AG04449 (cell line): Measurements from ENCODE around the gene PCNA.
A peak's percentile ranks its signal among the peaks of the same experiment; 100 is the strongest.

Experiments used
- CTCF ChIA-PET: fragments of 350-600 bp; formaldehyde crosslinking; extraction: SDS; loops from one replicate; lab custom pipeline; 2021; ENCODE audit warnings: antibody characterized with exemption; lab: Yijun Ruan, JAX
- POLR2A ChIA-PET: fragments of 400-600, 350-600 bp; formaldehyde crosslinking; extraction: SDS; loops from one replicate; lab custom pipeline; 2020; ENCODE audit warnings: antibody characterized with exemption, inconsistent platforms; lab: Yijun Ruan, JAX
- DNase-seq: peaks from one replicate; pipeline ENCODE4 v3.0.0-alpha.2; 2010; ENCODE audit warnings: low read depth, low spot score
- H3K4me3 ChIP-seq: 2 replicates; pipeline ENCODE4 v1.5.1; 2011; ENCODE audit warnings: low read depth, mild to moderate bottlenecking, control low read depth, low read length
- TF ChIP-seq, protein P1 (sequence below): IDR thresholded peaks from one replicate; pipeline ENCODE4 v1.5.1; 2011; ENCODE audit warnings: mild to moderate bottlenecking, moderate library complexity, low read length, control low read depth, inconsistent platforms; ENCODE audit not compliant: insufficient read depth; ENCODE audit errors: missing control alignments

PCNA gene

DNA sequence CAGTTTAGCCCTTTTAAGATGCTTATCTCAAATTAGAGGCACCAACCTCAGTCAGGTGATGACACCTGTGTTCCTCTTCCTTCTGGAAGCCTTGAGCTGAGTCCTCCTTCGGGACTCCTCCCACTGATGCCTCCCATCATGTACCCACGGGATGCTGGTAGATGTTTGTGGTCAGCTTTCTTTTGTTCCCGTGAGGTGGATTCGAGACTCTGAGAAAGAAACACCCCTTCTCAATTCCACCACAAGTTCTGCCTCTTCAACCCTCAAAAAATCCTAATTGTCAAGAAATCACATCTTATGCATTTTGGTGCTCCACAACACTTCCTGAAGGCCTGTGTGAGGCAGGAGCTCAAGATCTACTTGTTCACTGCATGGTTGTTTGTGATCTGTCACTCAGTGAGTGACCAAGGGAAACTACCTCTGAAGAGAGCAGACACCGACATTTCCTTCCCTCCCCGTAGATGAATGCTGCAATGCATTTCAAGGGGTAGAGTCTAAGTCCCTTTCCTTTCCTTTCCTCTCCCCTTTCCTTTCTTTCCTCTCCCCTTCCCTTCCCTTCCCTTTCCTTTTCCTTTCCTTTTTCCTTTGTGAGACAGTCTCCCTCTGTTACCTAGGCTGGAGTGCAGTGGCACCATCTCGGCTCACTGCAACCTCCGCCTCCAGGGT is 50.5 kb downstream of the PCNA start:
- TF ChIP-seq, protein P1, sequence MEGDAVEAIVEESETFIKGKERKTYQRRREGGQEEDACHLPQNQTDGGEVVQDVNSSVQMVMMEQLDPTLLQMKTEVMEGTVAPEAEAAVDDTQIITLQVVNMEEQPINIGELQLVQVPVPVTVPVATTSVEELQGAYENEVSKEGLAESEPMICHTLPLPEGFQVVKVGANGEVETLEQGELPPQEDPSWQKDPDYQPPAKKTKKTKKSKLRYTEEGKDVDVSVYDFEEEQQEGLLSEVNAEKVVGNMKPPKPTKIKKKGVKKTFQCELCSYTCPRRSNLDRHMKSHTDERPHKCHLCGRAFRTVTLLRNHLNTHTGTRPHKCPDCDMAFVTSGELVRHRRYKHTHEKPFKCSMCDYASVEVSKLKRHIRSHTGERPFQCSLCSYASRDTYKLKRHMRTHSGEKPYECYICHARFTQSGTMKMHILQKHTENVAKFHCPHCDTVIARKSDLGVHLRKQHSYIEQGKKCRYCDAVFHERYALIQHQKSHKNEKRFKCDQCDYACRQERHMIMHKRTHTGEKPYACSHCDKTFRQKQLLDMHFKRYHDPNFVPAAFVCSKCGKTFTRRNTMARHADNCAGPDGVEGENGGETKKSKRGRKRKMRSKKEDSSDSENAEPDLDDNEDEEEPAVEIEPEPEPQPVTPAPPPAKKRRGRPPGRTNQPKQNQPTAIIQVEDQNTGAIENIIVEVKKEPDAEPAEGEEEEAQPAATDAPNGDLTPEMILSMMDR, result no peak
- no peak overlapping the region for H3K4me3 ChIP-seq
- CTCF ChIA-PET, result interaction anchor here (2.0 kb wide), 1 partner anchor 12 kb away, joined by 8 read pairs; no protein-coding TSS in a partner anchor
- POLR2A ChIA-PET, result no interaction called here
- no peak for DNase-seq

DNA sequence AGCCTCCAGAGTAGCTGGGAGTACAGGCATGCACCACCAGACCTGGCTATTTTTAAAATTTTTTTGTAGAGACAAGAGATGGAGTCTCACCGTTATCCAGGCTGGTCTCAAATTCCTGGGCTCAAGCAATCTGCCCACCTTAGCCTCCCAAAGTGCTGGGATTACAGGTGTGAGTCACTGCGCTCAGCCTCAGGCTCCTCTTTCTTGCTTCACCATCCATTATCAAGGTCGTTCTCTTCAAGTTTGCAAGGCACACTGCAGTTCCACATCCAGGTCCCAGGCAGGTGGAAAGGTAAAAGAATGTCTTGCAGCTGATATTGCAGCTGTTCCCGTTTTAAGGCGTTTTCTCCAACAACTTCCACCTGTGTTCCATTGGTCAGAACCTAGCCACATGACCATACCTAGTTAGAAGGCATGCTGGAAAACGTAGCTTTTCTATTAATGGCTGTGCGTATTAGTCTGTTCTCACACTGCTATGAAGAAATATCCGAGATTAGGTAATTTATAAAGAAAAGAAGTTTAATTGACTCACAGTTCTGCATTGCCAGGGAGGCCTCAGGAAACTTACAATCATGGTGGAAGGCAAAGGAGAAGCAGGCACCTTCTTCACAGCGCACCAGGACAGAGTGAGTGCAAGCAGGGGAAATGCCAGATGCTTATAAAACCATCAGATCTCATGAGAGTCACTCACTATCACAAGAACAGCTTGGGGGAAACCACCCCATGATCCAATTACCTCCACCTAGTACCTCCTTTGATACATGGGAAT is 51.7 kb downstream of the PCNA start:
- TF ChIP-seq, protein P1, result no peak
- POLR2A ChIA-PET, result no interaction called here
- no peak overlapping the region for H3K4me3 ChIP-seq
- DNase-seq, result no peak
- CTCF ChIA-PET, result interaction anchor here (0.6 to 2.0 kb wide), 2 partner anchors 11 to 327 kb away, joined by 4 to 8 read pairs; no protein-coding TSS in a partner anchor

DNA sequence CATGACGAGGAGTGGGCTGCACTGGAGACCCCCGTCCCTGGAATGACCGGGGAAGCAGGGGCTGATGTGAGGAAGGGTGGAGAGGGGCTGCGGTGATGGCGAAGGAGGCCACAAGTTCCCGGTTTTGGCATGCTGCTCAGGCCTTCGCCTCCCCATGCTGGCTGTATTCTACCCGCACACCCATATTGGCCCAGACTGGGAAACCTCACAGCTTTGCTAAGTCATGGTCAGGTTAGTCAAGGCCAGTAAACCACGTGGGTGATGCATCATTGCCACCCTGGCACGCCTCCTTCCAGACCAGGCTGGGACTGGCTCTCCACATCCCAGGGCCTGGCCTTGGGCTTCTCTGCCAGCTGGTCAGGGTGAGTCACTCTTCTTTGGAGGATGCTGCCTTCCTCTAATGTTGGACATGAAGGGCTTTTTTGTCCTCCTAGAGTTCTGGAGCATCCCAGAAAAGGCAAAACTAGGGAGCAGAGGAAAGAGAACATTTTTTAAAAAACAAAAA is 53.8 kb downstream of the PCNA start:
- H3K4me3 ChIP-seq, result no peak overlapping the region
- TF ChIP-seq, protein P1, result no peak
- POLR2A ChIA-PET, result interaction anchor here (0.5 to 0.6 kb wide), 2 partner anchors 36 to 56 kb away, joined by 3 to 4 read pairs; no protein-coding TSS in a partner anchor
- CTCF ChIA-PET, result interaction anchor here (1.3 to 3.2 kb wide), 2 partner anchors 10 to 35 kb away, joined by 4 to 15 read pairs; no protein-coding TSS in a partner anchor
- DNase-seq, result peak; percentile 92

DNA sequence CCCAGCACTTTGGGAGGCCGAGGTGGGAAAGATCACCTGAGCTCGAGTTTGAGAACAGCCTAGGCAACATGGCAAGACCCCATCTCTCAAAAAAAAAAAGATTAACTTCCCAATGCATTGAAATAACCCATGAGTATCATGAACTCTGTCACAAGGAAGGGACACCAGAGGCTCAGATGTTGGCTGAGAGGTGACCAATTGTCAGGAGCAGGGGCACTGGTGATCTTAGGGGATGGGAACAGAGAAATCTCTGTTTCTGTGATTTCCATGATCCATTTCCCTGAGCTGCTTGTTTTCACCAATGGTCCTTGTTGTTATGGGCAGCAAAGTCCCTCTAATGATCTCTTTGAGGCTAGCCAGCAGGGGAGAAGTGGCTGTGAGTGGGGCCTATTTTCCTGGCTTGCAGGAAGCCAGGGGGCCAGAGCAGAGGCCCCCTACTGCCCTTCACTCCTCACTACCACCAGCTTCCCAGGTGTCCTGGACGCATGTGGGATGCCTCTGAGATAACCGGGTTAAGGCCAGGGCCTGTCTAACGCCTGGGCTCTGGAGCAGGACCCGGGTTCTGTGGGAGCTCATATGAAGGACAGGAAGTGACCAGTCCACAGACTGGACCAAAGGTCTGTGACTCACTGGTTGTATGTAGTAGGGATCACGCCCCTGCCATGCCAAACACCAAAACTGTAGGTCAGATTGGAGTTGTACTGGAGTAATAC is 54.4 kb downstream of the PCNA start:
- TF ChIP-seq, protein P1, result no peak
- ChIA-PET POLR2A (interaction anchor here (0.5 to 0.7 kb wide), 3 partner anchors 16 to 35 kb away, joined by 3 read pairs; no protein-coding TSS in a partner anchor), CTCF (interaction anchor here (0.5 to 3.2 kb wide), 3 partner anchors 9 to 54 kb away, joined by 3 to 15 read pairs (median 4); no protein-coding TSS in a partner anchor)
- no peak for DNase-seq
- no peak overlapping the region for H3K4me3 ChIP-seq
